ENCODE measurements around the gene MARK3. TPM values are rescaled to one million over a fixed set of nuclear protein-coding genes. Genes with fewer than 3 reads are reported as not detected.

MARK3 gene
- polyA plus RNA-seq, 3 donors = 29.3 to 163 (median 44.7) TPM

GRCh38 chr14:103540821-103541708 is 155.8 kb downstream of the MARK3 start:
- intact Hi-C loops (cut with micrococcal nuclease) = no loop called here
- H2AFZ ChIP-seq (ENCODE audit: insufficient read depth, low read depth, low read length, poor library complexity, severe bottlenecking) = no peak overlapping the region
- TF ChIP-seq, protein P1, sequence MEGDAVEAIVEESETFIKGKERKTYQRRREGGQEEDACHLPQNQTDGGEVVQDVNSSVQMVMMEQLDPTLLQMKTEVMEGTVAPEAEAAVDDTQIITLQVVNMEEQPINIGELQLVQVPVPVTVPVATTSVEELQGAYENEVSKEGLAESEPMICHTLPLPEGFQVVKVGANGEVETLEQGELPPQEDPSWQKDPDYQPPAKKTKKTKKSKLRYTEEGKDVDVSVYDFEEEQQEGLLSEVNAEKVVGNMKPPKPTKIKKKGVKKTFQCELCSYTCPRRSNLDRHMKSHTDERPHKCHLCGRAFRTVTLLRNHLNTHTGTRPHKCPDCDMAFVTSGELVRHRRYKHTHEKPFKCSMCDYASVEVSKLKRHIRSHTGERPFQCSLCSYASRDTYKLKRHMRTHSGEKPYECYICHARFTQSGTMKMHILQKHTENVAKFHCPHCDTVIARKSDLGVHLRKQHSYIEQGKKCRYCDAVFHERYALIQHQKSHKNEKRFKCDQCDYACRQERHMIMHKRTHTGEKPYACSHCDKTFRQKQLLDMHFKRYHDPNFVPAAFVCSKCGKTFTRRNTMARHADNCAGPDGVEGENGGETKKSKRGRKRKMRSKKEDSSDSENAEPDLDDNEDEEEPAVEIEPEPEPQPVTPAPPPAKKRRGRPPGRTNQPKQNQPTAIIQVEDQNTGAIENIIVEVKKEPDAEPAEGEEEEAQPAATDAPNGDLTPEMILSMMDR (IDR thresholded peaks at IDR 0.05) = no peak
- H4K20me1 ChIP-seq (ENCODE audit: insufficient read depth, low read length) = peaks cover 10% of the 10 kb centered on the region
- no peak overlapping the region for H3K9ac ChIP-seq (ENCODE audit: insufficient read depth, low read length, poor library complexity, severe bottlenecking)
- no peak overlapping the region for H3K27ac ChIP-seq (ENCODE audit: low read depth in 1 of 2, low read length in 2 of 2)
- no peak for DNase-seq
- Mint-ChIP-seq H3K27ac (no peak overlapping the region), H3K4me1 (no peaks in the 10 kb centered on the region), H3K4me3 (no peak overlapping the region), H3K27me3 (ENCODE audit: low read depth in 3 of 3) (peaks cover 3 to 41% (median 9%) of the 10 kb centered on the region in 3 donors), H3K36me3 (peaks cover 0 to 2% of the 10 kb centered on the region in 2 donors), H3K9me3 (no peaks in the 10 kb centered on the region)
- H3K36me3 ChIP-seq (replicated peaks in 1 of 2; ENCODE audit: control insufficient read depth in 1 of 2, insufficient read depth in 2 of 2, low read length in 2 of 2) = peaks cover 0 to under 1% of the 10 kb centered on the region in 2 donors
- H3K4me3 ChIP-seq (replicated peaks in 1 of 3; ENCODE audit: low read depth in 2 of 3, low read length in 3 of 3) = no peak overlapping the region
- H3K4me2 ChIP-seq (replicated peaks; ENCODE audit: extremely low read depth, low read length, poor library complexity, severe bottlenecking) = no peak overlapping the region
- WGBS (ENCODE audit: insufficient coverage) = 66% methylated on average over 14 of the region's 17 CpGs
- no peaks in the 10 kb centered on the region for H3K79me2 ChIP-seq (ENCODE audit: insufficient read depth, low read length)
- H3K9me3 ChIP-seq (replicated peaks in 1 of 2; ENCODE audit: control insufficient read depth in 1 of 2, insufficient read depth in 1 of 2, low read length in 2 of 2) = no peaks in the 10 kb centered on the region
- H3K4me1 ChIP-seq (ENCODE audit: control insufficient read depth in 1 of 2, insufficient read depth in 2 of 2, low read length in 2 of 2) = no peaks in the 10 kb centered on the region
- peaks cover 0 to 5% of the 10 kb centered on the region in 2 donors for H3K27me3 ChIP-seq (ENCODE audit: control insufficient read depth in 2 of 2, insufficient read depth in 2 of 2, low read length in 2 of 2)

DNA sequence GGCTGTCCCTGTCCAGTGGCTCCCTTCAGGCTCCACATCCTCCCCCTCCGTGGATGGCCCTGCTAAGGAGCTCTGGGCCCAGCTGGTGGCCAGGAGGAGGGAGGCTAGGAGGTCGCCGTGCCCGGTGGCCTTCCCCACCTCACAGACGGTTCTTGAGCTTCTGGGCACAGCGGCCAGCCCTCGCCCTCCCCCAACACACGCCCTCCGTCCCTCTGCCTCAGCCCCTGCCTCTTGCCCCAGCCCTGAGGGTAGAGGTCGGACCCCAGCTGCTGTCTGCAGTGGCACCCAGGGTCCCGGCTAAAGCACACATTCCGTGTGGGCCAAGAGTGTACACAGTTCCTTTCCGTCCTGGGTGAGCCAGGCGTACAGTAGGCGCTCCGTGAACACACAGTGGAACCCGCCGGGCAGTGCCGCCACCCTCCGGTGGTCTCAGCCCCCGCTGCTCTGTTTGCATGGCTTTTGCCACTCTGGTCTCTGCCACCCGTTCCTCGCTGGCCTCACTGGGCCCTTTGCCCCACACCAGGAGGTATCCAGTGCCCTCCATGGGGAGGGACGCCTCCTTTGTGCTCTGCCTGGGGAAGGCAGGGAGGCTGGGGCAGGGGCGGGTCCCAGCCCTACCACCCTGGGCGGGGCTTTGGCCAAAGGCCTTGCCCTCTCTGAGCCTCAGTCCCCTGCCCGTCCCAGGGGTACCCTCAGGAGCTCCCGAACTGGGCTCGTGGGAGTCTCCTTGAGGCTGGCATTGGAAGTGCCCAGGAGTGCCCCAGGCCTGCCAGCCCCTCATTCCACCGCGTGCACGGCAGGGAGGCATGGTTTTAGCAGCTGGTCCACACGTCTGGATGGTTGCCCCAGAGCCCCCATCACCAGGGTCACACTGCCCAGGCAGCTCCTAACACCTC is 156.7 kb downstream of the MARK3 start:
- Histone ChIP-seq H3K9ac (ENCODE audit: insufficient read depth, low read length, poor library complexity, severe bottlenecking) (no peak overlapping the region), H3K9me3 (replicated peaks in 1 of 2; ENCODE audit: control insufficient read depth in 1 of 2, insufficient read depth in 1 of 2, low read length in 2 of 2) (no peaks in the 10 kb centered on the region), H3K4me1 (ENCODE audit: control insufficient read depth in 1 of 2, insufficient read depth in 2 of 2, low read length in 2 of 2) (no peaks in the 10 kb centered on the region), H3K27me3 (ENCODE audit: control insufficient read depth in 2 of 2, insufficient read depth in 2 of 2, low read length in 2 of 2) (peaks cover 0 to 5% of the 10 kb centered on the region in 2 donors), H4K20me1 (ENCODE audit: insufficient read depth, low read length) (peaks cover 18% of the 10 kb centered on the region), H3K36me3 (replicated peaks in 1 of 2; ENCODE audit: control insufficient read depth in 1 of 2, insufficient read depth in 2 of 2, low read length in 2 of 2) (no peaks in the 10 kb centered on the region), H3K4me2 (replicated peaks; ENCODE audit: extremely low read depth, low read length, poor library complexity, severe bottlenecking) (no peak overlapping the region), H3K79me2 (ENCODE audit: insufficient read depth, low read length) (no peaks in the 10 kb centered on the region), H3K27ac (ENCODE audit: low read depth in 1 of 2, low read length in 2 of 2) (no peak overlapping the region), H3K4me3 (replicated peaks in 1 of 3; ENCODE audit: low read depth in 2 of 3, low read length in 3 of 3) (no peak overlapping the region), H2AFZ (ENCODE audit: insufficient read depth, low read depth, low read length, poor library complexity, severe bottlenecking) (no peak overlapping the region)
- Mint-ChIP-seq H3K27me3 (ENCODE audit: low read depth in 3 of 3) (peaks cover 6 to 41% (median 9%) of the 10 kb centered on the region in 3 donors), H3K4me3 (no peak overlapping the region), H3K27ac (no peak overlapping the region), H3K4me1 (no peaks in the 10 kb centered on the region), H3K36me3 (peaks cover 0 to under 1% of the 10 kb centered on the region in 2 donors), H3K9me3 (no peaks in the 10 kb centered on the region)
- TF ChIP-seq, protein P1 (IDR thresholded peaks at IDR 0.05) = no peak
- 89% methylated on average over 28 of the region's 33 CpGs for WGBS (ENCODE audit: insufficient coverage)
- intact Hi-C loops (cut with micrococcal nuclease) = no loop called here
- no peak for DNase-seq

Data from CD14-positive monocyte (primary cell).